Endodermal cell (in vitro differentiated cells): ENCODE data around the gene RBM38. TPM values are rescaled to one million over a fixed set of nuclear protein-coding genes. Genes with fewer than 3 reads are reported as not detected.

Experiments used
- DNase-seq: peaks from one replicate; pipeline ENCODE4 v3.0.0-alpha.2; 2017
- H3K27ac ChIP-seq: 2 replicates; pipeline ENCODE4 v1.5.1; 2013; ENCODE audit warnings: mild to moderate bottlenecking, low read depth, low read length, moderate library complexity
- H3K27me3 ChIP-seq: 2 replicates; pipeline ENCODE4 v1.6.1; 2013; ENCODE audit warnings: mild to moderate bottlenecking, low read length, moderate library complexity; ENCODE audit not compliant: insufficient read depth, control insufficient read depth, poor library complexity, severe bottlenecking
- H3K36me3 ChIP-seq: 2 replicates; pipeline ENCODE4 v1.7.0; 2013; ENCODE audit warnings: mild to moderate bottlenecking, low read length, moderate library complexity; ENCODE audit not compliant: control insufficient read depth, insufficient read depth
- H3K4me1 ChIP-seq: one replicate; pipeline ENCODE4 v1.7.0; 2013; ENCODE audit warnings: low read length; ENCODE audit not compliant: control insufficient read depth, insufficient read depth
- H3K4me3 ChIP-seq: 2 replicates; pipeline ENCODE4 v1.5.1; 2013; ENCODE audit warnings: mild to moderate bottlenecking, low read length, moderate library complexity
- H3K9ac ChIP-seq: 2 replicates; pipeline ENCODE4 v1.6.1; 2013; ENCODE audit warnings: mild to moderate bottlenecking, low read length, moderate library complexity; ENCODE audit not compliant: poor library complexity, severe bottlenecking; ENCODE audit errors: extremely low read depth
- H3K9me3 ChIP-seq: 2 replicates; pipeline ENCODE4 v1.6.1; 2013; ENCODE audit warnings: mild to moderate bottlenecking, low read length, moderate library complexity; ENCODE audit not compliant: control insufficient read depth
- H3K27ac Mint-ChIP-seq: 2 replicates; pipeline ENCODE4 v1.8.0; 2020; ENCODE audit warnings: mixed read lengths
- H3K27me3 Mint-ChIP-seq: 2 replicates; pipeline ENCODE4 v1.8.0; 2021; ENCODE audit warnings: mild to moderate bottlenecking, mixed read lengths; ENCODE audit not compliant: insufficient read depth
- H3K36me3 Mint-ChIP-seq: 2 replicates; pipeline ENCODE4 v1.8.0; 2020; ENCODE audit warnings: low read depth, mixed read lengths
- H3K4me1 Mint-ChIP-seq: 2 replicates; pipeline ENCODE4 v1.8.0; 2020; ENCODE audit warnings: mixed read lengths
- H3K4me3 Mint-ChIP-seq: 2 replicates; pipeline ENCODE4 v1.8.0; 2020; ENCODE audit warnings: mild to moderate bottlenecking, moderate library complexity, mixed read lengths
- H3K9me3 Mint-ChIP-seq: 2 replicates; pipeline ENCODE4 v1.8.0; 2020; ENCODE audit warnings: mild to moderate bottlenecking, mixed read lengths
- WGBS, 2 experiments: methylation state at CpG; one replicate each; pipeline versions ENCODE4 v1.1.5 to v1.1.7; 2013; ENCODE audit warnings: missing lambda C conversion rate in 2 of 2, mixed read lengths in 1 of 2; ENCODE audit not compliant: insufficient coverage in 1 of 2, insufficient read length in 1 of 2; 5-methylcytosine and 5-hydroxymethylcytosine counted together
- total RNA-seq, 2 donors: library from RNA; stranded (reverse); fragmentation: NEBNext Ultra II Directional in 1 of 2; extraction: Animal tissue kit (Norgen Biotek cat#: 25700) in 1 of 2; gene quantifications; 2 replicates in 1 of 2; 3 replicates in 1 of 2; pipeline ENCODE4 v1.2.1, GENCODE V29; 2021
- TF ChIP-seq, protein P1 (sequence below): fragments of 200-600 bp; sonication (generic); conservative IDR thresholded peaks from 2 replicates; pipeline ENCODE4 v1.5.0; 2021; ENCODE audit warnings: antibody characterized with exemption, mild to moderate bottlenecking

The RBM38 gene
- total RNA-seq, 2 donors from 2014 or later: 29.0 to 30.2 TPM

DNA sequence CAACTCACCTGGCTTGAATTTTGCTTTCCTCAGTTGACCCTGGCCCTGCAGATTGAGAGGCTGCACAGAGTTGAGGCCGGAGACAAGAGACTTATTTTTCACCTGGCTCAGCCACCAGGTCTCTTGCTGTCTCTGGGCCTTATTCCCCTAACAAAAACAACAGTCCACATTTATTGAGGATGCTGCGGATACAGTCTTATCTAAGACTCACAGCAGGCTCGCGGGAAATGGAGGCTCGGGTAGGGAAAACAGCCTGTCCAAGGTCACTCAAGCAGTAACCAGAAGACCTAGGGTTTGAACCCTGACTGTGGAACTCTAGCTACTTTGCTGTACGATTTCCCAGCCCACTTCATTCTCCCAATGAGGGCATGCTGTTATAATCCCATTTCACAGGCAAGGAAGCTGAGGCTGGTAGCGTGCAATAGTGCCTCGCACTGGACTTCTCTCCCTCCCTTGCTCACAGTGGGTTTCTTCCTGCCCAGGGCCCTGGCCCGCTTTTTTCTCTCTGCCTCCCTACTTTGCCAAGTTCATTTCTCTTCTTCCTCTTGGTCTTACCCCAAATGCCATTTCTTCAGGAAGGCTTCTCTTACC is 57.7 kb downstream of the RBM38 start:
- TF ChIP-seq, protein P1, sequence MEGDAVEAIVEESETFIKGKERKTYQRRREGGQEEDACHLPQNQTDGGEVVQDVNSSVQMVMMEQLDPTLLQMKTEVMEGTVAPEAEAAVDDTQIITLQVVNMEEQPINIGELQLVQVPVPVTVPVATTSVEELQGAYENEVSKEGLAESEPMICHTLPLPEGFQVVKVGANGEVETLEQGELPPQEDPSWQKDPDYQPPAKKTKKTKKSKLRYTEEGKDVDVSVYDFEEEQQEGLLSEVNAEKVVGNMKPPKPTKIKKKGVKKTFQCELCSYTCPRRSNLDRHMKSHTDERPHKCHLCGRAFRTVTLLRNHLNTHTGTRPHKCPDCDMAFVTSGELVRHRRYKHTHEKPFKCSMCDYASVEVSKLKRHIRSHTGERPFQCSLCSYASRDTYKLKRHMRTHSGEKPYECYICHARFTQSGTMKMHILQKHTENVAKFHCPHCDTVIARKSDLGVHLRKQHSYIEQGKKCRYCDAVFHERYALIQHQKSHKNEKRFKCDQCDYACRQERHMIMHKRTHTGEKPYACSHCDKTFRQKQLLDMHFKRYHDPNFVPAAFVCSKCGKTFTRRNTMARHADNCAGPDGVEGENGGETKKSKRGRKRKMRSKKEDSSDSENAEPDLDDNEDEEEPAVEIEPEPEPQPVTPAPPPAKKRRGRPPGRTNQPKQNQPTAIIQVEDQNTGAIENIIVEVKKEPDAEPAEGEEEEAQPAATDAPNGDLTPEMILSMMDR: no peak
- Mint-ChIP-seq H3K4me1 (peaks cover 7% of the 10 kb centered on the region), H3K9me3 (peaks cover 2% of the 10 kb centered on the region), H3K27ac (no peak overlapping the region), H3K4me3 (no peak overlapping the region), H3K27me3 (no peaks in the 10 kb centered on the region), H3K36me3 (no peaks in the 10 kb centered on the region)
- no peaks in the 10 kb centered on the region for H3K4me1 ChIP-seq
- H3K27me3 ChIP-seq: no peaks in the 10 kb centered on the region
- no peak for DNase-seq
- no peaks in the 10 kb centered on the region for H3K36me3 ChIP-seq
- 93 to 94% methylated on average over 7 to 9 of the region's 9 CpGs for WGBS, 2 experiments
- H3K9ac ChIP-seq: no peak overlapping the region
- H3K27ac ChIP-seq: no peak overlapping the region
- H3K4me3 ChIP-seq: no peak overlapping the region
- H3K9me3 ChIP-seq: no peaks in the 10 kb centered on the region

DNA sequence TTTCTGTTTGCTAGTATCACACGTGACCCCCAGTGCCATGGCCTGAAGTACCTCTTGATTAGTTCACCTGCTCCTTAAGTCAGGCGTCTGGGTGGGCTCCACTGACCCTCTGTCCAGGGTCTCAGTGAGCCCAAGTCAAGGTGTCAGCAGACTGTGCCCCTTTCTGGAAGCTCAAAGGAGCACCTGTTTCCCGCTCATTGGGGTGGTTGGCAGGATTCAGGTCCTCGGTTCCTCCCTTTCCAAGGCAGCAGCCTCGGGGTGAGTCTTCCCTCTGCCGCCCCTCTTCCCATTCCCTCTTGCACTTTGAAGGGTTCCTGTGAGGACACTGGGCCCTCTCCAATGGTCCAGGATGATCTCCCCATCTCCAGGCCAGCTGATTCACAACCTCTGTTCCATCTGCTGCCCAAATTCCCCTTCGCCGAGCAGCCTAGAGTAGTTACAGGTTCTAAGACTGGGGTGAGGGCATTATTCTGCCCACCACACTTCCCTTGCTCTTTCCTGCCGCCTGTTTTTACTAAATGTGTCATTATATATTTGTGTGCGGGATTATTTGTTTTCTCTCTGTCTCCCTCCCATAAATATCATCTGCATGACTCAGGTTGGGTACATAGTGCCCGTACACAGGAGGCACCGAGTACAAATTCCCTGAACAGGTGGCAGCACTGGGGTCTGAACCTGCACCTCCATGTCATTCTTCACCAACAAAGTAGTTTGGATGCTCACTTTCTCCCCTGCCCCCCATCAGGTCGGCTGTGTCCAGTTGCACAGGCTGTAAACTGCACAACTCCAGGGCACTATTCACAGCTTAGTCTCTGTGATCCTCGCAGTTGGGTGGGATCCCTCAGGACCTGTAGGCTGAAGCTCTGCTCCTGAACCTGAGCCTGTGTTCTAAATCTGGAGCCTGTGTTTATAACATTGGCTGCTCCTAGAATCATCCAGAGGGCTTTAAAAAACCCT is 58.5 kb downstream of the RBM38 start:
- 85 to 95% methylated on average over 8 to 13 of the region's 14 CpGs for WGBS, 2 experiments
- Histone ChIP-seq H3K4me3 (no peak overlapping the region), H3K4me1 (no peaks in the 10 kb centered on the region), H3K27ac (no peak overlapping the region), H3K36me3 (no peaks in the 10 kb centered on the region), H3K9me3 (no peaks in the 10 kb centered on the region), H3K27me3 (no peaks in the 10 kb centered on the region), H3K9ac (no peak overlapping the region)
- DNase-seq: no peak
- peaks cover 2% of the 10 kb centered on the region for H3K9me3 Mint-ChIP-seq
- no peaks in the 10 kb centered on the region for H3K36me3 Mint-ChIP-seq
- no peaks in the 10 kb centered on the region for H3K27me3 Mint-ChIP-seq
- H3K4me1 Mint-ChIP-seq: peaks cover 11% of the 10 kb centered on the region
- H3K27ac Mint-ChIP-seq: no peak overlapping the region
- H3K4me3 Mint-ChIP-seq: no peak overlapping the region
- TF ChIP-seq, protein P1: no peak

GRCh38 chr20:57450419-57450818 is 59.2 kb downstream of the RBM38 start:
- Histone ChIP-seq H3K9me3 (no peaks in the 10 kb centered on the region), H3K4me3 (no peak overlapping the region), H3K36me3 (no peaks in the 10 kb centered on the region), H3K4me1 (no peaks in the 10 kb centered on the region), H3K9ac (no peak overlapping the region), H3K27ac (no peak overlapping the region), H3K27me3 (no peaks in the 10 kb centered on the region)
- no peak overlapping the region for H3K27ac Mint-ChIP-seq
- H3K4me1 Mint-ChIP-seq: peaks cover 18% of the 10 kb centered on the region
- no peaks in the 10 kb centered on the region for H3K36me3 Mint-ChIP-seq
- WGBS, 2 experiments: 80 to 82% methylated on average over 8 to 12 of the region's 12 CpGs
- peaks cover 2% of the 10 kb centered on the region for H3K9me3 Mint-ChIP-seq
- TF ChIP-seq, protein P1: no peak
- H3K27me3 Mint-ChIP-seq: no peaks in the 10 kb centered on the region
- no peak for DNase-seq
- H3K4me3 Mint-ChIP-seq: no peak overlapping the region
